Prostate gland (tissue), 2 donors: ENCODE data around the gene CDH13. TPM values are rescaled to one million over a fixed set of nuclear protein-coding genes. Genes with fewer than 3 reads are reported as not detected.

Experiments
- DNase-seq: peaks from one replicate; pipeline ENCODE4 v3.0.0-alpha.2; 2019; ENCODE audit warnings: low spot score
- H3K27ac ChIP-seq, 2 donors: fragments of 200-600 bp; sonication (generic); 2 replicates each; pipeline ENCODE4 v1.5.1; 2017 to 2019
- H3K27me3 ChIP-seq: fragments of 200-600 bp; sonication (generic); replicated peaks from 2 replicates; pipeline ENCODE4 v1.5.1; 2019; ENCODE audit not compliant: insufficient read depth
- H3K36me3 ChIP-seq, 2 donors: fragments of 200-600 bp; sonication (generic); 1 replicate in 1 of 2; 2 replicates in 1 of 2; pipeline versions ENCODE4 v1.5.1 to v1.8.1; 2017 to 2019
- H3K4me1 ChIP-seq: fragments of 200-600 bp; sonication (generic); replicated peaks from 2 replicates; pipeline ENCODE4 v1.5.1; 2019
- H3K4me3 ChIP-seq, 2 donors: fragments of 200-600 bp; sonication (generic); 2 replicates each; pipeline ENCODE4 v1.5.1; 2017 to 2019
- H3K9me3 ChIP-seq: fragments of 200-600 bp; sonication (generic); 2 replicates; pipeline ENCODE4 v1.5.1; 2017
- POLR2A ChIP-seq: fragments of 450-650 bp; IDR thresholded peaks from one replicate; pipeline ENCODE4 v1.6.1; 2016; ENCODE audit warnings: antibody characterized with exemption, mild to moderate bottlenecking
- POLR2AphosphoS5 ChIP-seq: sonication (generic); formaldehyde crosslinking; IDR thresholded peaks from one replicate; pipeline ENCODE4 v1.6.1; 2017; ENCODE audit warnings: antibody characterized with exemption
- WGBS: methylation state at CpG from one replicate; pipeline ENCODE4 v1.1.5; 2018; 5-methylcytosine and 5-hydroxymethylcytosine counted together
- intact Hi-C: fragments of 100-400 bp; cut with DNase I; formaldehyde crosslinking; loops from one replicate; pipeline ENCODE4 v1.14.2; 2022
- total RNA-seq, 2 donors: library from RNA; depleted of rRNA; stranded (reverse); fragments of >200 nt; gene quantifications; one replicate each; pipeline ENCODE4 v1.1.0, GENCODE V29; 2016
- TF ChIP-seq, protein P1 (sequence below), 4 experiments: fragments of 200-600 bp in 2 of 4; fragments of 450-650 bp in 2 of 4; sonication (generic) in 2 of 4; IDR thresholded peaks; 1 replicate in 3 of 4; 2 replicates in 1 of 4; pipeline ENCODE4 v1.5.1; 2016 to 2019; ENCODE audit warnings: antibody characterized with exemption in 4 of 4, mild to moderate bottlenecking in 2 of 4, moderate library complexity in 2 of 4

Gene CDH13
- total RNA-seq, 2 donors from 2014 or later = 20.6 to 23.0 TPM

DNA sequence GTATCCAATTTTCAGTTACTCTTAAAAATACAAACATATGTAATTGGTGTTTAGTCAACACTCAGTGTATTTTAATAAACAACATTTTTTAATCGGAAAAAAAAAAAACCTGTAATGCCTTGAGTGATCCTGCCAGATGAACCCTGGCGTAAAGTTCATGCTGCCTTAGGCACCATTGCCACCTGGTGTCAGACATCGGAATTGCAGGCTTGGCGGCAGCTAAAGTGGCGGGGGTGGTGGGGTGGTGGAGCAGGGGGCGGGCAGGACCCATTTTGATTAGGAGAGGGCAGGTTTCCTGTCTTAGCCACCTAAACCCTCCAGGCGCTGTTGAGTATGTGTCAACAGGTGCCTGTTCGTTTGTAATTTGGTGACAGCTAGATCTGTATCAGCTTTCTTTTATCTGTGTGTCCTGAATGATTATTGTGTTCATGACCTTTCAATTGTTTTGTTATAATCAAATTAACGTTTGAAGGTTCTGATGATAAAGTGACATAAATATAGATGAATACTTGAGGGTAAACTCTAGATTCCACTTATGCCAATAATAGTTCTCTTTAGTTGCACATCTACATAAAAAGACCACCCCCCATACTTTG lies 588.7 kb downstream of the CDH13 start:
- Histone ChIP-seq H3K27me3 (no peaks in the 10 kb centered on the region), H3K4me1 (no peaks in the 10 kb centered on the region), H3K4me3 (no peak overlapping the region), H3K36me3 (no peaks in the 10 kb centered on the region), H3K9me3 (no peaks in the 10 kb centered on the region), H3K27ac (no peak overlapping the region)
- 38% methylated on average over 9 of the region's 9 CpGs for WGBS
- intact Hi-C loops = no loop called here
- no peak for TF ChIP-seq POLR2A
- TF ChIP-seq POLR2AphosphoS5 = no peak
- TF ChIP-seq, protein P1, sequence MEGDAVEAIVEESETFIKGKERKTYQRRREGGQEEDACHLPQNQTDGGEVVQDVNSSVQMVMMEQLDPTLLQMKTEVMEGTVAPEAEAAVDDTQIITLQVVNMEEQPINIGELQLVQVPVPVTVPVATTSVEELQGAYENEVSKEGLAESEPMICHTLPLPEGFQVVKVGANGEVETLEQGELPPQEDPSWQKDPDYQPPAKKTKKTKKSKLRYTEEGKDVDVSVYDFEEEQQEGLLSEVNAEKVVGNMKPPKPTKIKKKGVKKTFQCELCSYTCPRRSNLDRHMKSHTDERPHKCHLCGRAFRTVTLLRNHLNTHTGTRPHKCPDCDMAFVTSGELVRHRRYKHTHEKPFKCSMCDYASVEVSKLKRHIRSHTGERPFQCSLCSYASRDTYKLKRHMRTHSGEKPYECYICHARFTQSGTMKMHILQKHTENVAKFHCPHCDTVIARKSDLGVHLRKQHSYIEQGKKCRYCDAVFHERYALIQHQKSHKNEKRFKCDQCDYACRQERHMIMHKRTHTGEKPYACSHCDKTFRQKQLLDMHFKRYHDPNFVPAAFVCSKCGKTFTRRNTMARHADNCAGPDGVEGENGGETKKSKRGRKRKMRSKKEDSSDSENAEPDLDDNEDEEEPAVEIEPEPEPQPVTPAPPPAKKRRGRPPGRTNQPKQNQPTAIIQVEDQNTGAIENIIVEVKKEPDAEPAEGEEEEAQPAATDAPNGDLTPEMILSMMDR (IDR thresholded peaks at IDR 0.05) = peak in 2 of 4 experiments; percentile 28 to 61
- DNase-seq = no peak

DNA sequence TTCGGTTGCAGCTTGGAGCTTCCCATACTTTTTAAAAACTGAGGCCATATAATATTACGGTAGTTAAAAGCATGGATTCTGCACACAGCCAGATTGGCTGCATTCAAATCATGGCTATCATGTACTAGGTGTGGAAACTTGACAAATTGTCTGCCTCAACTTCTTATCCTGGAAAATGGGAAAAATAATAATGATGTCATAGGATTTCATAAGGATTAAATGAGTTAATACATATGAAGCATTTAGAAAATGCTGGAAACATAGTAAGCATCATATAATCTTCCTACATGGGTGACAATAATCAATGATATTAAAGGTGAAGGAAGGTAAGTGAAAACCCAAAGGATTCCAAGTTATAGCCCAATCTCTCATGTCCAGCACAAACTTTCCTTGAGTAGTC lies 592.5 kb downstream of the CDH13 start:
- no peak for TF ChIP-seq POLR2AphosphoS5
- TF ChIP-seq, protein P1 (IDR thresholded peaks at IDR 0.05) = no peak
- no peak for TF ChIP-seq POLR2A

DNA sequence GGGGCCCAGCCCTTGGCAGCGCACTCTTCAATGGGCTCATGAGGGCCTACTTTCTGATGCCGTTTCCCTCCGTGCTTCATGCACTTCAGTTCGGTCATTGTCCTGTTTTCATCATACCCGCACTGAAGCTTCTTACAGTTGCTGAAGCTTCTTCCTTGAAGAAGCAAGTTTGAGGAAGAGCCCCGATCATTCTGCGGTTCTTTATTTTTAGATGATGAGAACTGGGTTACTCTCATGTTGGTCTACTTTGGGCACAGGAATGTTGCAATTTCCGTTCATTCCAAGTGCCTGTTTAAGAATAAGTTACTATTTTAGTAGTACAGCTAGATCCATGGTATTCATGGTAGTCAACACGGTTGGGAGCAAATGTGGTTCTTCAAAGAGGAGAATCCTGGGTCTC lies 593.3 kb downstream of the CDH13 start:
- Histone ChIP-seq H3K36me3 (no peaks in the 10 kb centered on the region), H3K27me3 (no peaks in the 10 kb centered on the region), H3K9me3 (no peaks in the 10 kb centered on the region), H3K27ac (no peak overlapping the region), H3K4me1 (no peaks in the 10 kb centered on the region), H3K4me3 (no peak overlapping the region)
- TF ChIP-seq POLR2AphosphoS5 (no peak), POLR2A (no peak)
- TF ChIP-seq, protein P1 (IDR thresholded peaks at IDR 0.05) = no peak
- WGBS = 95% methylated on average over 9 of the region's 9 CpGs
- intact Hi-C loops = no loop called here
- DNase-seq = no peak

More for the DNA sequence above, 592.5 kb downstream of the CDH13 start:
- no peaks in the 10 kb centered on the region for H3K36me3 ChIP-seq
- no peaks in the 10 kb centered on the region for H3K4me1 ChIP-seq
- H3K9me3 ChIP-seq = no peaks in the 10 kb centered on the region
- WGBS = 79% methylated on average over 2 of the region's 2 CpGs
- H3K27me3 ChIP-seq = no peaks in the 10 kb centered on the region
- intact Hi-C loops = no loop called here
- no peak overlapping the region for H3K4me3 ChIP-seq
- H3K27ac ChIP-seq = no peak overlapping the region
- no peak for DNase-seq

DNA sequence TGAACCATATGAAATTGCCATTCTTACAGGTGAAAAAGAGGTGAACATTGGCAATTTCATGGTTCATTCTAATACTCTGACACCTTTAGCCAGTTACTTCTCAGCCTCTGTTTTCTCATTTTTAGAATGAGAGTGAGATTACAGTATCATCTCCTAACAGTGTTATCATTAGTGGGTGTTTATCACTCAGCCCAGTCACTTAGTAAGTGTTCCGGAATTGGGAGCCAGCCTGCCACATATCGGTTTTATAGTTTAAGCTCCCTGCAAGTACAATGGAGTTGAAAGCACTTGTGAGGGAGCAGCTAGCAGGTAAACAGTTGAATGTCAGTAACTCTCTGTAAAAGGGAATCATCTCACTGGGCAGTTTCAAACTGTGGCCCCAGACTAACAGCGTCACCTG lies 597.9 kb downstream of the CDH13 start:
- no peaks in the 10 kb centered on the region for H3K36me3 ChIP-seq
- H3K4me3 ChIP-seq = no peak overlapping the region
- no peaks in the 10 kb centered on the region for H3K9me3 ChIP-seq
- intact Hi-C loops = no loop called here
- WGBS = 57% methylated on average over 3 of the region's 3 CpGs
- no peaks in the 10 kb centered on the region for H3K4me1 ChIP-seq
- DNase-seq = no peak
- no peaks in the 10 kb centered on the region for H3K27me3 ChIP-seq
- TF ChIP-seq POLR2A (no peak), POLR2AphosphoS5 (no peak)
- TF ChIP-seq, protein P1 (IDR thresholded peaks at IDR 0.05) = no peak
- H3K27ac ChIP-seq = no peak overlapping the region

DNA sequence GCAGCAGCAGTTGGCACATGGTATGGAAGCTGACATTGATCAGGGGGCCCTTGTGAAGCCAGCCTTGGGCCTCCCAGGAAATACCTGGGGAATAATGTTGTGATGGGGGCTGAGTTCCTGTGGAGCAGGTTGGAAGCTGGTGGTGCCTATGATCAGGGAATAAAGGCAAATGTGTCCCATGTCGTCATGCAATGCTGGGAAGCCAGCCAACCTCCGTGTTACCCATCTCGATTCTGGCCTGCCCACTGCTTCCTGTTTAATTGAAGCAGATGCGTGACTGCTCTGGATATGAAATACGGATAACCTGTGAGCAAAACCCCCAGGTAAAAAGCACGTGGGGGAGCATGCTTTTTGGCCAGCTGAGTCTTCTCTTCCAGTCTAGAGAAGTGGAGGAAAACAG lies 600.6 kb downstream of the CDH13 start:
- H3K36me3 ChIP-seq = no peaks in the 10 kb centered on the region
- no peaks in the 10 kb centered on the region for H3K27me3 ChIP-seq
- H3K4me1 ChIP-seq = no peaks in the 10 kb centered on the region
- H3K9me3 ChIP-seq = no peaks in the 10 kb centered on the region
- no peak overlapping the region for H3K27ac ChIP-seq
- WGBS = 47% methylated on average over 6 of the region's 6 CpGs
- TF ChIP-seq, protein P1 (IDR thresholded peaks at IDR 0.05) = no peak
- TF ChIP-seq POLR2A (no peak), POLR2AphosphoS5 (no peak)
- no peak overlapping the region for H3K4me3 ChIP-seq
- intact Hi-C loops = no loop called here
- DNase-seq = no peak
